HG02678 (cell line): ENCODE measurements around the gene PSPC1.
"Not testable (repeated sequence)": the region's sequence is repeated elsewhere in the genome, so short reads cannot be mapped to it uniquely, and the experiment has no call there.

ENCODE experiments used
- ATAC-seq: cut with Tn5 transposase; IDR thresholded peaks from one replicate; pipeline ENCODE4 v1.9.1; 2021; ENCODE audit warnings: mild to moderate bottlenecking, moderate library complexity; ENCODE audit not compliant: unreplicated experiment

Gene PSPC1

GRCh38 chr13:19766591-19766990 lies 16.2 kb downstream of the PSPC1 start:
- no peak for ATAC-seq

- ATAC-seq = no peak
Observed at GRCh38 chr13:19764237-19764636, 18.5 kb downstream of the PSPC1 start.

GRCh38 chr13:19763618-19764017 lies 19.1 kb downstream of the PSPC1 start:
- no peak for ATAC-seq

GRCh38 chr13:19759669-19760068 lies 23.1 kb downstream of the PSPC1 start:
- no peak for ATAC-seq

- no peak for ATAC-seq
Observed at GRCh38 chr13:19742643-19743042, 40.1 kb downstream of the PSPC1 start.

GRCh38 chr13:19737844-19738557 lies 44.7 kb downstream of the PSPC1 start:
- no peak for ATAC-seq

- no peak for ATAC-seq
Observed at GRCh38 chr13:19726611-19727010, 56.1 kb downstream of the PSPC1 start.

GRCh38 chr13:19725320-19725719 lies 57.4 kb downstream of the PSPC1 start:
- no peak for ATAC-seq

- no peak for ATAC-seq
Observed at GRCh38 chr13:19720039-19720438, 62.7 kb downstream of the PSPC1 start.

GRCh38 chr13:19713186-19713965 lies 69.4 kb downstream of the PSPC1 start:
- ATAC-seq = no peak

GRCh38 chr13:19709782-19710181 lies 73.0 kb downstream of the PSPC1 start:
- not testable (repeated sequence) for ATAC-seq

GRCh38 chr13:19709039-19709438 lies 73.7 kb downstream of the PSPC1 start:
- ATAC-seq = not testable (repeated sequence)

- ATAC-seq = not testable (repeated sequence)
Observed at GRCh38 chr13:19704256-19704655, 78.5 kb downstream of the PSPC1 start.

- ATAC-seq = not testable (repeated sequence)
Observed at GRCh38 chr13:19701619-19702018, 81.1 kb downstream of the PSPC1 start.

GRCh38 chr13:19700963-19701362 lies 81.8 kb downstream of the PSPC1 start:
- ATAC-seq = not testable (repeated sequence)

GRCh38 chr13:19695829-19696228 lies 86.9 kb downstream of the PSPC1 start:
- no peak for ATAC-seq

GRCh38 chr13:19695428-19695827 lies 87.3 kb downstream of the PSPC1 start:
- ATAC-seq = no peak

- ATAC-seq = not testable (repeated sequence)
Observed at GRCh38 chr13:19691447-19691846, 91.3 kb downstream of the PSPC1 start.

- no peak for ATAC-seq
Observed at GRCh38 chr13:19685437-19685836, 97.3 kb downstream of the PSPC1 start.

GRCh38 chr13:19685034-19685433 lies 97.7 kb downstream of the PSPC1 start:
- ATAC-seq = no peak

- ATAC-seq = no peak
Observed at GRCh38 chr13:19681517-19681916, 101.2 kb downstream of the PSPC1 start.

GRCh38 chr13:19680751-19681150 lies 102.0 kb downstream of the PSPC1 start:
- no peak for ATAC-seq
